ENCODE data around the gene MYOCOS. TPM values are rescaled to one million over a fixed set of nuclear protein-coding genes. Genes with fewer than 3 reads are reported as not detected.

Gene MYOCOS
- total RNA-seq, 4 donors from 2014 or later: not detected

GRCh38 chr1:171585715-171586114 lies 36.3 kb upstream of the MYOCOS start:
- Histone ChIP-seq H3K9me3 (no peaks in the 10 kb centered on the region), H3K27me3 (no peaks in the 10 kb centered on the region), H3K4me3 (no peak overlapping the region), H3K4me1 (no peaks in the 10 kb centered on the region), H3K27ac (no peak overlapping the region), H3K36me3 (peaks cover 97% of the 10 kb centered on the region)
- 88% methylated on average over 9 of the region's 9 CpGs for WGBS
- no peak for DNase-seq (ENCODE audit: low spot score in 2 of 2)
- TF ChIP-seq EP300 (IDR thresholded peaks at IDR 0.05) (no peak), CTCF (IDR thresholded peaks at IDR 0.05) (no peak), POLR2AphosphoS5 (IDR thresholded peaks at IDR 0.05) (no peak), POLR2A (IDR thresholded peaks at IDR 0.05) (no peak)

GRCh38 chr1:171588230-171588629 lies 33.8 kb upstream of the MYOCOS start:
- Histone ChIP-seq H3K9me3 (no peaks in the 10 kb centered on the region), H3K36me3 (peaks cover 98% of the 10 kb centered on the region), H3K4me3 (no peak overlapping the region)

GRCh38 chr1:171590022-171590421 lies 32.0 kb upstream of the MYOCOS start:
- no peak for DNase-seq (ENCODE audit: low spot score in 2 of 2)
- Histone ChIP-seq H3K4me3 (no peak overlapping the region), H3K9me3 (no peaks in the 10 kb centered on the region), H3K4me1 (no peaks in the 10 kb centered on the region), H3K27me3 (no peaks in the 10 kb centered on the region), H3K27ac (no peak overlapping the region), H3K36me3 (peaks cover 86% of the 10 kb centered on the region)
- TF ChIP-seq POLR2AphosphoS5 (IDR thresholded peaks at IDR 0.05) (no peak), CTCF (IDR thresholded peaks at IDR 0.05) (no peak), POLR2A (IDR thresholded peaks at IDR 0.05) (no peak), EP300 (IDR thresholded peaks at IDR 0.05) (no peak)
- WGBS: 82% methylated on average over 1 of the region's 1 CpG

More at GRCh38 chr1:171588230-171588629, 33.8 kb upstream of the MYOCOS start:
- Histone ChIP-seq H3K4me1 (no peaks in the 10 kb centered on the region), H3K27me3 (no peaks in the 10 kb centered on the region), H3K27ac (no peak overlapping the region)
- WGBS: 92% methylated on average over 2 of the region's 2 CpGs
- DNase-seq (ENCODE audit: low spot score in 2 of 2): no peak
- TF ChIP-seq CTCF (IDR thresholded peaks at IDR 0.05) (no peak), POLR2A (IDR thresholded peaks at IDR 0.05) (no peak), POLR2AphosphoS5 (IDR thresholded peaks at IDR 0.05) (no peak), EP300 (IDR thresholded peaks at IDR 0.05) (no peak)

GRCh38 chr1:171595324-171595723 lies 26.7 kb upstream of the MYOCOS start:
- Histone ChIP-seq H3K36me3 (peaks cover 33% of the 10 kb centered on the region), H3K27me3 (no peaks in the 10 kb centered on the region), H3K27ac (no peak overlapping the region), H3K4me1 (no peaks in the 10 kb centered on the region), H3K4me3 (no peak overlapping the region), H3K9me3 (no peaks in the 10 kb centered on the region)
- 57% methylated on average over 1 of the region's 1 CpG for WGBS
- no peak for DNase-seq (ENCODE audit: low spot score in 2 of 2)
- no peak for TF ChIP-seq POLR2A (IDR thresholded peaks at IDR 0.05)
- no peak for TF ChIP-seq CTCF (IDR thresholded peaks at IDR 0.05)
- no peak for TF ChIP-seq POLR2AphosphoS5 (IDR thresholded peaks at IDR 0.05)
- TF ChIP-seq EP300 (IDR thresholded peaks at IDR 0.05): no peak

- no peak overlapping the region for H3K27ac ChIP-seq
- no peaks in the 10 kb centered on the region for H3K9me3 ChIP-seq
- 100% methylated on average over 1 of the region's 1 CpG for WGBS
- no peak overlapping the region for H3K4me3 ChIP-seq
- peaks cover 25% of the 10 kb centered on the region for H3K36me3 ChIP-seq
- no peak for TF ChIP-seq CTCF (IDR thresholded peaks at IDR 0.05)
- TF ChIP-seq POLR2A (IDR thresholded peaks at IDR 0.05): no peak
- no peak for TF ChIP-seq POLR2AphosphoS5 (IDR thresholded peaks at IDR 0.05)
- TF ChIP-seq EP300 (IDR thresholded peaks at IDR 0.05): no peak
- no peaks in the 10 kb centered on the region for H3K27me3 ChIP-seq
- DNase-seq (ENCODE audit: low spot score in 2 of 2): no peak
- no peaks in the 10 kb centered on the region for H3K4me1 ChIP-seq
These were observed 25.9 kb upstream of the MYOCOS start for GRCh38 chr1:171596119-171596518.

All from suprapubic skin (tissue), 4 donors.